GM23338 (cell line): ENCODE measurements around the gene FGD4. TPM values are rescaled to one million over a fixed set of nuclear protein-coding genes. Genes with fewer than 3 reads are reported as not detected.

ENCODE experiments used
- ATAC-seq: fragments of 200-7000 bp; cut with Tn5 transposase; 3 replicates; pipeline ENCODE4 v1.9.1; 2020
- DNase-seq: peaks from one replicate; pipeline ENCODE4 v3.0.0-alpha.2; 2015; ENCODE audit warnings: low spot score
- H2AFZ ChIP-seq: fragments of 200-600 bp; sonication (generic); 2 replicates; pipeline ENCODE4 v1.8.0; 2016; ENCODE audit warnings: antibody characterized with exemption, mild to moderate bottlenecking, moderate library complexity
- H3F3A ChIP-seq: fragments of 200-600 bp; sonication (generic); replicated peaks from 2 replicates; pipeline ENCODE4 v1.8.0; 2017; ENCODE audit warnings: antibody characterized with exemption, mixed run types, low read depth
- H3K27ac ChIP-seq: fragments of 200-600 bp; sonication (generic); 2 replicates; pipeline ENCODE4 v1.6.1; 2016; ENCODE audit warnings: low read depth
- H3K27me3 ChIP-seq: fragments of 200-600 bp; sonication (generic); 2 replicates; pipeline ENCODE4 v1.8.0; 2016; ENCODE audit warnings: mild to moderate bottlenecking, mixed run types, moderate library complexity; ENCODE audit not compliant: insufficient read depth
- H3K36me3 ChIP-seq: fragments of 200-600 bp; sonication (generic); 2 replicates; pipeline ENCODE4 v1.8.0; 2016; ENCODE audit warnings: mild to moderate bottlenecking; ENCODE audit not compliant: insufficient read depth
- H3K4me1 ChIP-seq: fragments of 200-600 bp; sonication (generic); 2 replicates; pipeline ENCODE4 v1.8.0; 2016; ENCODE audit warnings: mild to moderate bottlenecking, moderate library complexity; ENCODE audit not compliant: insufficient read depth
- H3K4me2 ChIP-seq: fragments of 200-600 bp; sonication (generic); 2 replicates; pipeline ENCODE4 v1.7.1; 2017; ENCODE audit warnings: mixed run types
- H3K4me3 ChIP-seq: fragments of 200-600 bp; sonication (generic); 2 replicates; pipeline ENCODE4 v1.6.1; 2016; ENCODE audit warnings: mixed run types
- H3K79me2 ChIP-seq: fragments of 200-600 bp; sonication (generic); replicated peaks from 2 replicates; pipeline ENCODE4 v1.8.0; 2017; ENCODE audit warnings: mild to moderate bottlenecking; ENCODE audit not compliant: insufficient read depth
- H3K9me2 ChIP-seq: fragments of 200-600 bp; sonication (generic); 2 replicates; pipeline ENCODE4 v1.8.0; 2017; ENCODE audit not compliant: insufficient read depth
- H4K20me1 ChIP-seq: fragments of 200-600 bp; sonication (generic); replicated peaks from 2 replicates; pipeline ENCODE4 v1.8.0; 2017; ENCODE audit warnings: mild to moderate bottlenecking; ENCODE audit not compliant: insufficient read depth
- H3K27ac Mint-ChIP-seq: 2 replicates; pipeline ENCODE4 v1.8.0; 2020; ENCODE audit warnings: inconsistent platforms, mild to moderate bottlenecking, moderate library complexity, mixed read lengths
- H3K27me3 Mint-ChIP-seq: 3 replicates; pipeline ENCODE4 v1.8.0; 2022; ENCODE audit warnings: low read depth, mild to moderate bottlenecking, moderate library complexity, mixed read lengths, inconsistent platforms; ENCODE audit not compliant: insufficient read depth, poor library complexity
- H3K36me3 Mint-ChIP-seq: 3 replicates; pipeline ENCODE4 v1.8.0; 2021; ENCODE audit warnings: low read depth, mild to moderate bottlenecking, inconsistent platforms, moderate library complexity, mixed read lengths
- H3K4me1 Mint-ChIP-seq: 3 replicates; pipeline ENCODE4 v1.8.0; 2020; ENCODE audit warnings: mild to moderate bottlenecking, inconsistent platforms, mixed read lengths
- H3K4me3 Mint-ChIP-seq: 3 replicates; pipeline ENCODE4 v1.8.0; 2021; ENCODE audit warnings: moderate library complexity, mild to moderate bottlenecking, inconsistent platforms, mixed read lengths
- H3K9me3 Mint-ChIP-seq: 3 replicates; pipeline ENCODE4 v1.8.0; 2020; ENCODE audit warnings: moderate library complexity, mild to moderate bottlenecking, inconsistent platforms, mixed read lengths
- CREB1 ChIP-seq: fragments of 250-450 bp; sonication (Bioruptor Pico); IDR thresholded peaks from 2 replicates; pipeline ENCODE4 v1.5.0; 2020; ENCODE audit warnings: low read depth, mild to moderate bottlenecking, moderate library complexity
- EZH2phosphoT487 ChIP-seq: fragments of 200-600 bp; sonication (generic); IDR thresholded peaks from one replicate; pipeline ENCODE4 v1.8.1; 2018; ENCODE audit warnings: antibody characterized with exemption; ENCODE audit not compliant: unreplicated experiment
- POLR2AphosphoS5 ChIP-seq: IDR thresholded peaks from 2 replicates; pipeline ENCODE4 v1.6.1; 2016; ENCODE audit warnings: antibody characterized with exemption, low read depth
- REST ChIP-seq: IDR thresholded peaks from one replicate; pipeline ENCODE4 v1.6.1; 2018; ENCODE audit warnings: antibody characterized with exemption; ENCODE audit not compliant: unreplicated experiment
- STAT1 ChIP-seq: IDR thresholded peaks from one replicate; pipeline ENCODE4 v1.6.1; 2016; ENCODE audit warnings: antibody characterized with exemption; ENCODE audit not compliant: unreplicated experiment
- ZNF114 ChIP-seq: fragments of 250-450 bp; sonication (Bioruptor Pico); IDR thresholded peaks from 2 replicates; pipeline ENCODE4 v1.5.0; 2020; ENCODE audit warnings: mild to moderate bottlenecking, moderate library complexity
- ZNF331 ChIP-seq: fragments of 250-450 bp; sonication (Bioruptor Pico); IDR thresholded peaks from 2 replicates; pipeline ENCODE4 v1.5.0; 2020; ENCODE audit warnings: low read depth, mild to moderate bottlenecking, moderate library complexity
- polyA plus RNA-seq: library from polyadenylated mRNA; unstranded; fragments of >200 nt; fragmentation: Nextera tagmentation; extraction: Ambion mirVana; gene quantifications from 2 replicates; pipeline ENCODE4 v1.2.1, GENCODE V29; 2016
- total RNA-seq: library from RNA; depleted of rRNA; stranded (reverse); fragments of >200 nt; shearing (Covaris generic); gene quantifications from 2 replicates; pipeline ENCODE4 v1.2.3, GENCODE V29; 2014
- TF ChIP-seq, protein P1 (sequence below): fragments of 250-450 bp; sonication (Bioruptor Pico); IDR thresholded peaks from 2 replicates; pipeline ENCODE4 v1.5.0; 2020; ENCODE audit warnings: mild to moderate bottlenecking, moderate library complexity
- TF ChIP-seq, protein P2 (sequence below), 2 experiments: fragments of 200-600 bp in 1 of 2; sonication (generic) in 1 of 2; conservative IDR thresholded peaks; 2 replicates each; pipeline versions ENCODE4 v1.5.1 to v1.6.1; 2016 to 2017; ENCODE audit warnings: antibody characterized with exemption in 2 of 2, low read depth in 2 of 2, mild to moderate bottlenecking in 2 of 2, moderate library complexity in 1 of 2

FGD4 gene
- total and polyA plus RNA-seq, 2 experiments from 2014 or later, result 24.3 to 54.3 TPM

DNA sequence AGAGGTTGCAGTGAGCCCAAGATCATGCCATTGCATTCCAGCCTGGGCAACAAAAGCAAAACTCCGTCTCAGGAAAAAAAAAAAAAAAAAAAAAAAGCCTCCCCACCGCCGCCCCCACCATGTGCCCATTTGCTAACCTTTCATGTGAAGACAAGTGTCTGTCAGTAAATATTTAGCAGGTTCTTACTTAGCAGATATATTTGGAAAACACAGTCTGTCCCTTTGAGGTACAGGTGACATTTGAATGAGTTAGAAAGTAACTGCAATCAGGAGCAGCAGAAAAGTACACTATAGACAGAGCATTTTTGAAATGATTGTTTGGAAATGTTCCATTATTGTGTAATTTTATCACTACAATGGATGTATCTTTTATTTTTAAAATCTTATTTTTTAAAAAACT, 119.7 kb downstream of the FGD4 start (continued):
- TF ChIP-seq REST (no peak), POLR2AphosphoS5 (no peak), EZH2phosphoT487 (no peak)

DNA sequence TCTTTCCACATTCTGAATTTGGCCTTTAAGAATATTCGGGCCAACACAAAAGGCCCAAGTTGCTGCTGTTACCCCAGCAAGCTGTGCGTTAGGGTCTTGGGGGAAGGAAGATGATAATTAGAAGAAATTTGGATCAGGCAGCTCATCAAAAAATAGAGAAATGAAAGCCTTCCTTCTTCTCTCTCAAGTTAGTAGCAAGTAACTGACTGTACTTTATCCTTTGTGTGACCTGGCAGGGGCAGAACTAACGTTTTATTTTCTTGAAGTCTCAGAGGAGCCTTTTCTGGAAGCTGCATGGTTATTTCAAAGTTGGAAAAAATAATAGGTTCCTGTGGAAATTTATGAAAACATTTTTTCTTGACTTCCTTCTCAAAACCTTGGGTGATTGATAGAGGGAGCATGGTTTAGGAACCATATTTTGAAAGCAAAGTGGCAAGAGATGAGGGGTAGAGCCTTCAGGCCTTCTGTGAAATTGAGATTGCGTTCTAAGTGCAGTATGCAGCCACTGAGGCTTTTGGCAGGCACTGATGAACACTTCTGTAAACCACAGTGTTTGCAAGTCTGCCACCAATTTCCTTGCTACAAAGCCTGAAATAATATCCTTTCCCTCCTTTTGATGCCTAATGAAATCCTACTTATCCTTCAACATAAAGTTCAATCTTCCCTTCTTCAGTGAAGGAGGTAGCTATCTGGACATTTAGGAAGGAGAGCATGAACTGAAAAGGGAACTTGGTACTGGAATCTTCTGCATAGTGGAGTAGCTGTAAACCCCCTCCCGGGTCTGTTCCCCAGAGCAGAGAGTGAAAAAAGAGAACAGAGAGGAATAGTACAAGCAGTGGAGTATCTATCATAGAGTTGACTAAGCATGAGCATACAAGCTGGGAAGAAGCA, 123.2 kb downstream of the FGD4 start:
- Mint-ChIP-seq H3K36me3 (peaks cover 12% of the 10 kb centered on the region; the same call in 2 of the 3 replicates), H3K4me3 (peak overlapping the region; percentile 32), H3K27ac (peak overlapping the region; percentile 93), H3K4me1 (peaks cover 31% of the 10 kb centered on the region), H3K9me3 (no peaks in the 10 kb centered on the region; the same call in 2 of the 3 replicates), H3K27me3 (peaks cover 6% of the 10 kb centered on the region)
- no peak overlapping the region for H2AFZ ChIP-seq
- H3K4me2 ChIP-seq, result peak overlapping the region; percentile 48; the same call in 1 of the 2 replicates
- no peaks in the 10 kb centered on the region for H3K9me2 ChIP-seq
- H3K36me3 ChIP-seq, result no peaks in the 10 kb centered on the region
- ATAC-seq (no peak), DNase-seq (no peak)
- H3K4me1 ChIP-seq, result peaks cover 32% of the 10 kb centered on the region
- H3K4me3 ChIP-seq, result no peak overlapping the region
- no peaks in the 10 kb centered on the region for H3F3A ChIP-seq
- TF ChIP-seq ZNF331 (CRISPR knock-in tag) (no peak), ZNF114 (CRISPR knock-in tag) (no peak), STAT1 (no peak), CREB1 (no peak)
- TF ChIP-seq, protein P1, sequence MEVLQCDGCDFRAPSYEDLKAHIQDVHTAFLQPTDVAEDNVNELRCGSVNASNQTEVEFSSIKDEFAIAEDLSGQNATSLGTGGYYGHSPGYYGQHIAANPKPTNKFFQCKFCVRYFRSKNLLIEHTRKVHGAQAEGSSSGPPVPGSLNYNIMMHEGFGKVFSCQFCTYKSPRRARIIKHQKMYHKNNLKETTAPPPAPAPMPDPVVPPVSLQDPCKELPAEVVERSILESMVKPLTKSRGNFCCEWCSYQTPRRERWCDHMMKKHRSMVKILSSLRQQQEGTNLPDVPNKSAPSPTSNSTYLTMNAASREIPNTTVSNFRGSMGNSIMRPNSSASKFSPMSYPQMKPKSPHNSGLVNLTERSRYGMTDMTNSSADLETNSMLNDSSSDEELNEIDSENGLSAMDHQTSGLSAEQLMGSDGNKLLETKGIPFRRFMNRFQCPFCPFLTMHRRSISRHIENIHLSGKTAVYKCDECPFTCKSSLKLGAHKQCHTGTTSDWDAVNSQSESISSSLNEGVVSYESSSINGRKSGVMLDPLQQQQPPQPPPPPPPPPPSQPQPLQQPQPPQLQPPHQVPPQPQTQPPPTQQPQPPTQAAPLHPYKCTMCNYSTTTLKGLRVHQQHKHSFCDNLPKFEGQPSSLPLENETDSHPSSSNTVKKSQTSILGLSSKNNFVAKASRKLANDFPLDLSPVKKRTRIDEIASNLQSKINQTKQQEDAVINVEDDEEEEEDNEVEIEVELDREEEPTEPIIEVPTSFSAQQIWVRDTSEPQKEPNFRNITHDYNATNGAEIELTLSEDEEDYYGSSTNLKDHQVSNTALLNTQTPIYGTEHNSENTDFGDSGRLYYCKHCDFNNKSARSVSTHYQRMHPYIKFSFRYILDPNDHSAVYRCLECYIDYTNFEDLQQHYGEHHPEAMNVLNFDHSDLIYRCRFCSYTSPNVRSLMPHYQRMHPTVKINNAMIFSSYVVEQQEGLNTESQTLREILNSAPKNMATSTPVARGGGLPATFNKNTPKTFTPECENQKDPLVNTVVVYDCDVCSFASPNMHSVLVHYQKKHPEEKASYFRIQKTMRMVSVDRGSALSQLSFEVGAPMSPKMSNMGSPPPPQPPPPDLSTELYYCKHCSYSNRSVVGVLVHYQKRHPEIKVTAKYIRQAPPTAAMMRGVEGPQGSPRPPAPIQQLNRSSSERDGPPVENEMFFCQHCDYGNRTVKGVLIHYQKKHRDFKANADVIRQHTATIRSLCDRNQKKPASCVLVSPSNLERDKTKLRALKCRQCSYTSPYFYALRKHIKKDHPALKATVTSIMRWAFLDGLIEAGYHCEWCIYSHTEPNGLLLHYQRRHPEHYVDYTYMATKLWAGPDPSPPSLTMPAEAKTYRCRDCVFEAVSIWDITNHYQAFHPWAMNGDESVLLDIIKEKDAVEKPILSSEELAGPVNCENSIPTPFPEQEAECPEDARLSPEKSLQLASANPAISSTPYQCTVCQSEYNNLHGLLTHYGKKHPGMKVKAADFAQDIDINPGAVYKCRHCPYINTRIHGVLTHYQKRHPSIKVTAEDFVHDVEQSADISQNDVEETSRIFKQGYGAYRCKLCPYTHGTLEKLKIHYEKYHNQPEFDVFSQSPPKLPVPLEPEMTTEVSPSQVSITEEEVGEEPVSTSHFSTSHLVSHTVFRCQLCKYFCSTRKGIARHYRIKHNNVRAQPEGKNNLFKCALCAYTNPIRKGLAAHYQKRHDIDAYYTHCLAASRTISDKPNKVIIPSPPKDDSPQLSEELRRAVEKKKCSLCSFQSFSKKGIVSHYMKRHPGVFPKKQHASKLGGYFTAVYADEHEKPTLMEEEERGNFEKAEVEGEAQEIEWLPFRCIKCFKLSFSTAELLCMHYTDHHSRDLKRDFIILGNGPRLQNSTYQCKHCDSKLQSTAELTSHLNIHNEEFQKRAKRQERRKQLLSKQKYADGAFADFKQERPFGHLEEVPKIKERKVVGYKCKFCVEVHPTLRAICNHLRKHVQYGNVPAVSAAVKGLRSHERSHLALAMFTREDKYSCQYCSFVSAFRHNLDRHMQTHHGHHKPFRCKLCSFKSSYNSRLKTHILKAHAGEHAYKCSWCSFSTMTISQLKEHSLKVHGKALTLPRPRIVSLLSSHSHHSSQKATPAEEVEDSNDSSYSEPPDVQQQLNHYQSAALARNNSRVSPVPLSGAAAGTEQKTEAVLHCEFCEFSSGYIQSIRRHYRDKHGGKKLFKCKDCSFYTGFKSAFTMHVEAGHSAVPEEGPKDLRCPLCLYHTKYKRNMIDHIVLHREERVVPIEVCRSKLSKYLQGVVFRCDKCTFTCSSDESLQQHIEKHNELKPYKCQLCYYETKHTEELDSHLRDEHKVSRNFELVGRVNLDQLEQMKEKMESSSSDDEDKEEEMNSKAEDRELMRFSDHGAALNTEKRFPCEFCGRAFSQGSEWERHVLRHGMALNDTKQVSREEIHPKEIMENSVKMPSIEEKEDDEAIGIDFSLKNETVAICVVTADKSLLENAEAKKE (CRISPR knock-in tag), result no peak
- TF ChIP-seq, protein P2, sequence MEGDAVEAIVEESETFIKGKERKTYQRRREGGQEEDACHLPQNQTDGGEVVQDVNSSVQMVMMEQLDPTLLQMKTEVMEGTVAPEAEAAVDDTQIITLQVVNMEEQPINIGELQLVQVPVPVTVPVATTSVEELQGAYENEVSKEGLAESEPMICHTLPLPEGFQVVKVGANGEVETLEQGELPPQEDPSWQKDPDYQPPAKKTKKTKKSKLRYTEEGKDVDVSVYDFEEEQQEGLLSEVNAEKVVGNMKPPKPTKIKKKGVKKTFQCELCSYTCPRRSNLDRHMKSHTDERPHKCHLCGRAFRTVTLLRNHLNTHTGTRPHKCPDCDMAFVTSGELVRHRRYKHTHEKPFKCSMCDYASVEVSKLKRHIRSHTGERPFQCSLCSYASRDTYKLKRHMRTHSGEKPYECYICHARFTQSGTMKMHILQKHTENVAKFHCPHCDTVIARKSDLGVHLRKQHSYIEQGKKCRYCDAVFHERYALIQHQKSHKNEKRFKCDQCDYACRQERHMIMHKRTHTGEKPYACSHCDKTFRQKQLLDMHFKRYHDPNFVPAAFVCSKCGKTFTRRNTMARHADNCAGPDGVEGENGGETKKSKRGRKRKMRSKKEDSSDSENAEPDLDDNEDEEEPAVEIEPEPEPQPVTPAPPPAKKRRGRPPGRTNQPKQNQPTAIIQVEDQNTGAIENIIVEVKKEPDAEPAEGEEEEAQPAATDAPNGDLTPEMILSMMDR (conservative IDR thresholded peaks at IDR 0.05; ENCODE audit: low read depth in 2 of 2), result no peak
- peaks cover 92% of the 10 kb centered on the region for H3K79me2 ChIP-seq
- no peaks in the 10 kb centered on the region for H3K27me3 ChIP-seq
- H3K27ac ChIP-seq, result peak overlapping the region; percentile 57
- peaks cover 5% of the 10 kb centered on the region; the same call in 1 of the 2 replicates for H4K20me1 ChIP-seq
